PFSK-1 (cell line): ENCODE measurements around the gene LIMS2.

ENCODE experiments used
- FOXP2 ChIP-seq: optimal IDR thresholded peaks from 2 replicates; pipeline ENCODE3; 2011; ENCODE audit warnings: borderline replicate concordance, control low read depth, inconsistent platforms; ENCODE audit not compliant: insufficient read depth; ENCODE audit errors: extremely low read length, extremely low read depth
- POLR2AphosphoS5 ChIP-seq: IDR thresholded peaks from 2 replicates; pipeline ENCODE4 v1.6.1; 2012; ENCODE audit warnings: low read depth, mild to moderate bottlenecking, control low read depth, low read length, moderate library complexity
- SIN3A ChIP-seq: IDR thresholded peaks from 2 replicates; pipeline ENCODE4 v1.6.1; 2012; ENCODE audit warnings: mild to moderate bottlenecking, low read length, moderate library complexity, borderline replicate concordance; ENCODE audit not compliant: insufficient read depth
- TAF1 ChIP-seq: IDR thresholded peaks from 2 replicates; pipeline ENCODE4 v1.6.1; 2012; ENCODE audit warnings: low read length, control low read depth, borderline replicate concordance; ENCODE audit not compliant: insufficient read depth
- TF ChIP-seq, protein P1 (sequence below), 2 experiments: IDR thresholded peaks; 2 replicates each; pipeline versions ENCODE4 v1.6.1 to v1.8.0; 2011 to 2012; ENCODE audit warnings: low read depth in 2 of 2, low read length in 2 of 2, control low read depth in 1 of 2, inconsistent platforms in 1 of 2, mild to moderate bottlenecking in 1 of 2, moderate library complexity in 1 of 2; ENCODE audit not compliant: insufficient read depth in 1 of 2

LIMS2 gene

DNA sequence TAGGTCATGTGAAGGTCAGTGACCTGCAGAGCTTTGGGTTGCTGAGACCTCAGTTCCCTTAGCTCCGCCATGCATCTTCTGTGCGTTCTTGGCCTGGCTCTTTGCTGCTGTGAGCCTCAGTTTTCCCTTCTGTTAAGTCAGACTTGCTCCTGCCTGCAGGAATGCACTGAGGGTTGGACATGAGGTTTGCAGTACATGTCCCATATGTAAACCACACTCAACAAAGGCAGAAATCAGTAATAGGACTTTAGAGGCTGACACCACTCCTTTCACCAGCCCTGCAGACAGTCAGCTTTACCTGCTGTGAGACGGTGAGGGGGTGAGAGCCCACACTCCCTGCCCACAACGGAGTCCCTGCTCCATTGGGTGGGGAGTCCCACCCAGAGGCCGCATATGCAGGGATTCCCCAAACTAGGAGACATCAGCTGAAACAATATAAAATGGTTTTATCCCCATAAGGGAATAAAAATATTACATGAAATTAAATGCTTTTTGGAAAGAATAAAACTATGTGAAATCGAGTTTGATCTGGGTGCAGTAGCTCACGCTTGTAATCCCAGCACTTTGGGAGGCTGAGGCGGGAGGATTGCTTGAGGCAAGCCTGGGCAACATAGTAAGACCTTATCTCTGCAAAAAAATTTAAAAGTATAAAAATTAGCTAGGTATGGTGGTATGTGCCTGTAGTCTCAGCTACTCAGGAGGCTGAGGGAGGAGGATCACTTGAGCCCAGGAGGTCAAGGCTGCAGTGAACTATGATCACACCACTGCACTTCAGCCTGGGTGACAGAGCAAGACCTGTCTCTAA, 84.7 kb downstream of the LIMS2 start:
- TF ChIP-seq FOXP2 (no peak), TAF1 (no peak), POLR2AphosphoS5 (no peak)
- TF ChIP-seq, protein P1, sequence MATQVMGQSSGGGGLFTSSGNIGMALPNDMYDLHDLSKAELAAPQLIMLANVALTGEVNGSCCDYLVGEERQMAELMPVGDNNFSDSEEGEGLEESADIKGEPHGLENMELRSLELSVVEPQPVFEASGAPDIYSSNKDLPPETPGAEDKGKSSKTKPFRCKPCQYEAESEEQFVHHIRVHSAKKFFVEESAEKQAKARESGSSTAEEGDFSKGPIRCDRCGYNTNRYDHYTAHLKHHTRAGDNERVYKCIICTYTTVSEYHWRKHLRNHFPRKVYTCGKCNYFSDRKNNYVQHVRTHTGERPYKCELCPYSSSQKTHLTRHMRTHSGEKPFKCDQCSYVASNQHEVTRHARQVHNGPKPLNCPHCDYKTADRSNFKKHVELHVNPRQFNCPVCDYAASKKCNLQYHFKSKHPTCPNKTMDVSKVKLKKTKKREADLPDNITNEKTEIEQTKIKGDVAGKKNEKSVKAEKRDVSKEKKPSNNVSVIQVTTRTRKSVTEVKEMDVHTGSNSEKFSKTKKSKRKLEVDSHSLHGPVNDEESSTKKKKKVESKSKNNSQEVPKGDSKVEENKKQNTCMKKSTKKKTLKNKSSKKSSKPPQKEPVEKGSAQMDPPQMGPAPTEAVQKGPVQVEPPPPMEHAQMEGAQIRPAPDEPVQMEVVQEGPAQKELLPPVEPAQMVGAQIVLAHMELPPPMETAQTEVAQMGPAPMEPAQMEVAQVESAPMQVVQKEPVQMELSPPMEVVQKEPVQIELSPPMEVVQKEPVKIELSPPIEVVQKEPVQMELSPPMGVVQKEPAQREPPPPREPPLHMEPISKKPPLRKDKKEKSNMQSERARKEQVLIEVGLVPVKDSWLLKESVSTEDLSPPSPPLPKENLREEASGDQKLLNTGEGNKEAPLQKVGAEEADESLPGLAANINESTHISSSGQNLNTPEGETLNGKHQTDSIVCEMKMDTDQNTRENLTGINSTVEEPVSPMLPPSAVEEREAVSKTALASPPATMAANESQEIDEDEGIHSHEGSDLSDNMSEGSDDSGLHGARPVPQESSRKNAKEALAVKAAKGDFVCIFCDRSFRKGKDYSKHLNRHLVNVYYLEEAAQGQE (IDR thresholded peaks at IDR 0.05; ENCODE audit: insufficient read depth in 1 of 2, low read depth in 2 of 2, low read length in 2 of 2) = no peak

DNA sequence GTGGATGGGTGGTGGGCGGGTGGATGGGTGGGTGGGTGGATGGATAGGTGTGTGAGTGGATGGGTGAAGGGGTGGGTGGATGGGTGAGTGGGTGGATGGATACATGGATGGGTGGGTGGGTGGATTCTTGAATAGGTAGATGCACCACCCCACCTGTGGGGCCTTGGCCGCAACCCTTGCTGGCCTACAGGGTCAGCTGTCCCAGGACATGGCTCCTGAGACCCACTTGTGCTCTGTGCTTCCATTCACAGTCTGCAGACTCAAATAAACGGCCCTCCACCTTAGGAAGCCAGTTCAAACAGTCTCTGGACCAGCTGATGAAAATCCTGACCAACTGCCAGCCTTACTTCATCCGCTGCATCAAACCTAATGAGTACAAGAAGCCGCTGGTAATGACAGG, 85.5 kb downstream of the LIMS2 start:
- TF ChIP-seq SIN3A (no peak), TAF1 (no peak), FOXP2 (no peak), POLR2AphosphoS5 (no peak)
- TF ChIP-seq, protein P1 (IDR thresholded peaks at IDR 0.05; ENCODE audit: insufficient read depth in 1 of 2, low read depth in 2 of 2, low read length in 2 of 2) = no peak

DNA sequence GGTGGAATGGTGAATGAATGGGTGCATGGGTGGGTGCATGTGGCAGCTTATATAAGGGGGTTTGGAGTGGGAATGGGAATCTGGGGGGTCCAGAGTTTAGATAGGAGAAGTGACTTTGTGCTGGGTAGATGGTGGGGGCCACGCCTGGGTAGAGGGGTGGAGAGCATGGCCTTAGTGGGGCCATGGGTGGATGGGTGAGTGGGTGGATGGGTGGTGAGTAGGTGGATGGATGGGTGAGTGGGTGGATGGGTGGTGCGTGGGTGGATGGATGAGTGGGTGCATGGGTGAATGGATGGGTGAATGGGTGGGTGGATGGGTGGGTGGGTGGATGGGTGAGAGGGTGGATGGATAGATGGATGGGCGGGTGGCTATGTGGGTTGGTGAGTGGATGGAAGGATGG, 86.0 kb downstream of the LIMS2 start:
- TF ChIP-seq SIN3A (no peak), POLR2AphosphoS5 (no peak), FOXP2 (no peak), TAF1 (no peak)
- TF ChIP-seq, protein P1 (IDR thresholded peaks at IDR 0.05; ENCODE audit: insufficient read depth in 1 of 2, low read depth in 2 of 2, low read length in 2 of 2) = no peak
